Breast epithelium (tissue), 3 donors: ENCODE results near the gene MRPL37.

Source experiments
- POLR2A ChIP-seq: fragments of 450-650 bp; IDR thresholded peaks from one replicate; pipeline ENCODE4 v1.6.1; 2016; ENCODE audit warnings: antibody characterized with exemption, mild to moderate bottlenecking, moderate library complexity
- TF ChIP-seq, protein P1 (sequence below), 3 donors: fragments of 450-650 bp; IDR thresholded peaks; one replicate each; pipeline ENCODE4 v1.5.1; 2016 to 2017; ENCODE audit warnings: antibody characterized with exemption in 3 of 3, mild to moderate bottlenecking in 3 of 3, moderate library complexity in 3 of 3

DNA sequence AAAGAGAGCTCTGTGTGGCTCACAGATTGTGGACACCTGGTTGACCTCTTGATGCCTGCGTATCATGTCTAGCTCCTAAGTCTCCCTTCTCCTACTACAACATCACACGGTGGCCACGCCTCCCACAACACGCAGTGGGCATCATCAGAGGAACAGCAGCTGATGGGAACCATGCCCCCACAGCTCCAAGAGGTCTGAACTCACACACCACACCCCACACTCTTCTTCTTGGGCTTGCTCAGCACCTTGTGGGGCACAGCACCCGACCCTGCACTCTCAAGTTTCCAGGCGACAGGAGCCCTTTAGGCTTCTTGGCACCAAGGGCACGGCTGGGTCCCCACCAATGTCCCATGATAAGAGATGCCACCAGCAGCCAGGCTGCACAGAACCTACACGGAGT lies 28.4 kb upstream of the MRPL37 start:
- TF ChIP-seq, protein P1, sequence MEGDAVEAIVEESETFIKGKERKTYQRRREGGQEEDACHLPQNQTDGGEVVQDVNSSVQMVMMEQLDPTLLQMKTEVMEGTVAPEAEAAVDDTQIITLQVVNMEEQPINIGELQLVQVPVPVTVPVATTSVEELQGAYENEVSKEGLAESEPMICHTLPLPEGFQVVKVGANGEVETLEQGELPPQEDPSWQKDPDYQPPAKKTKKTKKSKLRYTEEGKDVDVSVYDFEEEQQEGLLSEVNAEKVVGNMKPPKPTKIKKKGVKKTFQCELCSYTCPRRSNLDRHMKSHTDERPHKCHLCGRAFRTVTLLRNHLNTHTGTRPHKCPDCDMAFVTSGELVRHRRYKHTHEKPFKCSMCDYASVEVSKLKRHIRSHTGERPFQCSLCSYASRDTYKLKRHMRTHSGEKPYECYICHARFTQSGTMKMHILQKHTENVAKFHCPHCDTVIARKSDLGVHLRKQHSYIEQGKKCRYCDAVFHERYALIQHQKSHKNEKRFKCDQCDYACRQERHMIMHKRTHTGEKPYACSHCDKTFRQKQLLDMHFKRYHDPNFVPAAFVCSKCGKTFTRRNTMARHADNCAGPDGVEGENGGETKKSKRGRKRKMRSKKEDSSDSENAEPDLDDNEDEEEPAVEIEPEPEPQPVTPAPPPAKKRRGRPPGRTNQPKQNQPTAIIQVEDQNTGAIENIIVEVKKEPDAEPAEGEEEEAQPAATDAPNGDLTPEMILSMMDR (IDR thresholded peaks at IDR 0.05): no peak
- no peak for TF ChIP-seq POLR2A
